ENCODE data around the gene SLC7A7. TPM values are rescaled to one million over a fixed set of nuclear protein-coding genes. Genes with fewer than 3 reads are reported as not detected.
A peak's percentile ranks its signal among the peaks of the same experiment; 100 is the strongest.
"Not testable (repeated sequence)": the region's sequence is repeated elsewhere in the genome, so short reads cannot be mapped to it uniquely, and the experiment has no call there.

SLC7A7 gene
- polyA plus RNA-seq, 3 donors: 262 to 425 (median 371) TPM

GRCh38 chr14:22778084-22778483 lies 37.2 kb downstream of the SLC7A7 start:
- Histone ChIP-seq H3K9me3 (replicated peaks in 1 of 2; ENCODE audit: control insufficient read depth in 1 of 2, insufficient read depth in 1 of 2, low read length in 2 of 2) (no peaks in the 10 kb centered on the region), H3K4me3 (replicated peaks in 1 of 3; ENCODE audit: low read depth in 2 of 3, low read length in 3 of 3) (no peak overlapping the region), H4K20me1 (ENCODE audit: insufficient read depth, low read length) (peaks cover 89% of the 10 kb centered on the region), H3K27me3 (ENCODE audit: control insufficient read depth in 2 of 2, insufficient read depth in 2 of 2, low read length in 2 of 2) (no peaks in the 10 kb centered on the region), H3K4me2 (replicated peaks; ENCODE audit: extremely low read depth, low read length, poor library complexity, severe bottlenecking) (no peak overlapping the region), H3K27ac (ENCODE audit: low read depth in 1 of 2, low read length in 2 of 2) (peak overlapping the region in 1 of 2 donors; percentile 52), H3K9ac (ENCODE audit: insufficient read depth, low read length, poor library complexity, severe bottlenecking) (no peak overlapping the region), H2AFZ (ENCODE audit: insufficient read depth, low read depth, low read length, poor library complexity, severe bottlenecking) (no peak overlapping the region), H3K36me3 (replicated peaks in 1 of 2; ENCODE audit: control insufficient read depth in 1 of 2, insufficient read depth in 2 of 2, low read length in 2 of 2) (peaks cover 65 to 83% of the 10 kb centered on the region in 2 donors), H3K79me2 (ENCODE audit: insufficient read depth, low read length) (peaks cover 46% of the 10 kb centered on the region), H3K4me1 (ENCODE audit: control insufficient read depth in 1 of 2, insufficient read depth in 2 of 2, low read length in 2 of 2) (peaks cover 25 to 35% of the 10 kb centered on the region in 2 donors)
- Mint-ChIP-seq H3K27me3 (ENCODE audit: low read depth in 3 of 3) (peaks cover 0 to 1% (median 0%) of the 10 kb centered on the region in 3 donors), H3K9me3 (no peaks in the 10 kb centered on the region), H3K27ac (peak overlapping the region in 5 of 7 donors; percentile 7 to 72 (median 40)), H3K36me3 (peaks cover 77 to 88% of the 10 kb centered on the region in 2 donors), H3K4me3 (no peak overlapping the region), H3K4me1 (peaks cover 39% of the 10 kb centered on the region)
- no peak for DNase-seq
- intact Hi-C loops (cut with micrococcal nuclease): loop anchor here in 1 of 2 donors (5.0 kb wide), 1 partner anchor 74 kb away; no protein-coding TSS in a partner anchor
- WGBS (ENCODE audit: insufficient coverage): 100% methylated on average over 1 of the region's 2 CpGs
- TF ChIP-seq CTCF (IDR thresholded peaks at IDR 0.05): no peak

- peaks cover 38% of the 10 kb centered on the region for H3K79me2 ChIP-seq (ENCODE audit: insufficient read depth, low read length)
- intact Hi-C loops (cut with micrococcal nuclease): loop anchor here in 1 of 2 donors (5.0 kb wide), 1 partner anchor 75 kb away; no protein-coding TSS in a partner anchor
Observed at GRCh38 chr14:22776849-22777248, 38.4 kb downstream of the SLC7A7 start.

More at GRCh38 chr14:22776849-22777248, 38.4 kb downstream of the SLC7A7 start:
- H3K36me3 ChIP-seq (replicated peaks in 1 of 2; ENCODE audit: control insufficient read depth in 1 of 2, insufficient read depth in 2 of 2, low read length in 2 of 2): peaks cover 73 to 95% of the 10 kb centered on the region in 2 donors
- WGBS (ENCODE audit: insufficient coverage): 100% methylated on average over 2 of the region's 8 CpGs
- H3K27me3 Mint-ChIP-seq (ENCODE audit: low read depth in 3 of 3); H3K27me3 ChIP-seq (ENCODE audit: control insufficient read depth in 2 of 2, insufficient read depth in 2 of 2, low read length in 2 of 2); H3K9ac ChIP-seq (ENCODE audit: insufficient read depth, low read length, poor library complexity, severe bottlenecking); H3K4me3 Mint-ChIP-seq; H3K27ac ChIP-seq (ENCODE audit: low read depth in 1 of 2, low read length in 2 of 2); DNase-seq; H3K9me3 ChIP-seq (replicated peaks in 1 of 2; ENCODE audit: control insufficient read depth in 1 of 2, insufficient read depth in 1 of 2, low read length in 2 of 2); H3K4me2 ChIP-seq (replicated peaks; ENCODE audit: extremely low read depth, low read length, poor library complexity, severe bottlenecking); H3K9me3 Mint-ChIP-seq; H2AFZ ChIP-seq (ENCODE audit: insufficient read depth, low read depth, low read length, poor library complexity, severe bottlenecking); H3K4me3 ChIP-seq (replicated peaks in 1 of 3; ENCODE audit: low read depth in 2 of 3, low read length in 3 of 3): not testable (repeated sequence)
- H3K4me1 Mint-ChIP-seq: peaks cover 36% of the 10 kb centered on the region
- H3K27ac Mint-ChIP-seq: peak overlapping the region in 3 of 7 donors; percentile 5 to 64 (median 63)
- peaks cover 99% of the 10 kb centered on the region for H4K20me1 ChIP-seq (ENCODE audit: insufficient read depth, low read length)
- H3K36me3 Mint-ChIP-seq: peaks cover 86 to 95% of the 10 kb centered on the region in 2 donors
- peaks cover 20 to 30% of the 10 kb centered on the region in 2 donors for H3K4me1 ChIP-seq (ENCODE audit: control insufficient read depth in 1 of 2, insufficient read depth in 2 of 2, low read length in 2 of 2)

Data from CD14-positive monocyte (primary cell).